Effector memory CD4-positive, alpha-beta T cell (primary cell): ENCODE data around the gene RFX1.

Experiments
- DNase-seq, 3 donors: peaks; one replicate each; pipeline ENCODE4 v3.0.0-alpha.2; 2020
- H3K27ac ChIP-seq: 2 replicates; pipeline ENCODE4 v1.7.0; 2013; ENCODE audit warnings: mild to moderate bottlenecking, low read length, moderate library complexity; ENCODE audit not compliant: insufficient read depth, poor library complexity, severe bottlenecking
- H3K27me3 ChIP-seq: replicated peaks from 2 replicates; pipeline ENCODE4 v1.7.0; 2013; ENCODE audit warnings: mild to moderate bottlenecking, low read length; ENCODE audit not compliant: insufficient read depth, control insufficient read depth, poor library complexity, severe bottlenecking
- H3K36me3 ChIP-seq: 2 replicates; pipeline ENCODE4 v1.7.0; 2013; ENCODE audit warnings: mild to moderate bottlenecking, low read length, moderate library complexity; ENCODE audit not compliant: control insufficient read depth, insufficient read depth
- H3K4me1 ChIP-seq: 2 replicates; pipeline ENCODE4 v1.7.0; 2013; ENCODE audit warnings: low read length, mild to moderate bottlenecking; ENCODE audit not compliant: control insufficient read depth, insufficient read depth, poor library complexity, severe bottlenecking
- H3K4me3 ChIP-seq: 2 replicates; pipeline ENCODE4 v1.7.0; 2013; ENCODE audit warnings: low read length, low read depth, mild to moderate bottlenecking; ENCODE audit not compliant: insufficient read depth, poor library complexity, severe bottlenecking
- H3K9me3 ChIP-seq: 2 replicates; pipeline ENCODE4 v1.7.0; 2013; ENCODE audit warnings: mild to moderate bottlenecking, low read length, moderate library complexity; ENCODE audit not compliant: control insufficient read depth

Gene RFX1

DNA sequence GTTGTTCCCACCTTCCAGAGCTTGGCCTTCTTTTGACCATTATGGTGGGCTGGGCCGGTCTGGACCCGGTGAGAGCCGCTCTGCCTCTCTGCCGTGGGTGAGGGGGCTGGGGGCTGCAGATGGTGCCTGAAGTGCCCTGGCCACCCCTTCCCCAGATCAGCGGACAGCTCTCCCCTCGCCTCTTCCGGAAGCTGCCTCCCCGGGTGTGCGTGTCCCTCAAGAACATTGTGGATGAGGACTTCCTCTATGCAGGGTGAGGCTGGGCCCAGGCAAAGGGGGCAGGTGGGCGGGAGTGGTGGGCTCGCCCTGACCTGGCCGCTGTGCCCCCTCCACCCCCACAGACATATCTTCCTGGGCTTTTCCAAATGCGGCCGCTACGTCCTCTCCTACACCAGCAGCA lies 51.9 kb downstream of the RFX1 start:
- H3K27ac ChIP-seq, result no peak overlapping the region

DNA sequence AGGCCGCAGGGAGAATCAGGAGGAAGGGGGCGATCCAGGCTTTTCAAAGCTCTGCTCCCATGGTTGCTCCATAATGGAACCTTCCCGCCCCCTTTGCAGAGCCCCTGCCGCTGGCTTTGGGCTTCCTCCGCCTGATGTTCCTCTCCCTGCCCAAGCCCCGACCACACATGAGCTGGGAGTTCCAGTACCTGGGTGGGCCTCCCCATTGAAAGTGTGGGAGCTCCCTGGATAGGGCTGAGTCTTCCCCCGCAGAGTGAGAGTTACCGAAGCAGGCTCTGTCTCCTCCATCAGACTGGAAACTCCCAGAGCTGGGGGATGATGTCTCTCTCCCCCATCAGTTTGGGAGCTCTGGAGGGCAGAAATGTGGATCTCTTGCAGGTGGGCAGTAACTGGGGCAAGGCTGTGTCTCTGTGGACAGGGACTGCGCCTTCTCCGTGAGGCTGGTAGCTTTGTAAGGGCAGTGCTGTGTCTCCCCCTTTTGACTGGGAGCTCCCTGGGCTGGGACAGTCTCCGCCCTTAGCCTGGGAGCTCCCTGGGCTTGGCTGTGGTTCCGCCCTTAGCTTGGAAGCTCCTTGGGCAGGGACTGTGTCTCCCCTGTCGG lies 53.1 kb downstream of the RFX1 start:
- no peaks in the 10 kb centered on the region for H3K9me3 ChIP-seq
- no peak for DNase-seq

More for the DNA sequence above, 51.9 kb downstream of the RFX1 start:
- no peak for DNase-seq
- no peak overlapping the region for H3K4me3 ChIP-seq
- peaks cover 13% of the 10 kb centered on the region for H3K4me1 ChIP-seq
- peaks cover 43% of the 10 kb centered on the region for H3K36me3 ChIP-seq
- no peaks in the 10 kb centered on the region for H3K9me3 ChIP-seq
- H3K27me3 ChIP-seq, result no peaks in the 10 kb centered on the region

DNA sequence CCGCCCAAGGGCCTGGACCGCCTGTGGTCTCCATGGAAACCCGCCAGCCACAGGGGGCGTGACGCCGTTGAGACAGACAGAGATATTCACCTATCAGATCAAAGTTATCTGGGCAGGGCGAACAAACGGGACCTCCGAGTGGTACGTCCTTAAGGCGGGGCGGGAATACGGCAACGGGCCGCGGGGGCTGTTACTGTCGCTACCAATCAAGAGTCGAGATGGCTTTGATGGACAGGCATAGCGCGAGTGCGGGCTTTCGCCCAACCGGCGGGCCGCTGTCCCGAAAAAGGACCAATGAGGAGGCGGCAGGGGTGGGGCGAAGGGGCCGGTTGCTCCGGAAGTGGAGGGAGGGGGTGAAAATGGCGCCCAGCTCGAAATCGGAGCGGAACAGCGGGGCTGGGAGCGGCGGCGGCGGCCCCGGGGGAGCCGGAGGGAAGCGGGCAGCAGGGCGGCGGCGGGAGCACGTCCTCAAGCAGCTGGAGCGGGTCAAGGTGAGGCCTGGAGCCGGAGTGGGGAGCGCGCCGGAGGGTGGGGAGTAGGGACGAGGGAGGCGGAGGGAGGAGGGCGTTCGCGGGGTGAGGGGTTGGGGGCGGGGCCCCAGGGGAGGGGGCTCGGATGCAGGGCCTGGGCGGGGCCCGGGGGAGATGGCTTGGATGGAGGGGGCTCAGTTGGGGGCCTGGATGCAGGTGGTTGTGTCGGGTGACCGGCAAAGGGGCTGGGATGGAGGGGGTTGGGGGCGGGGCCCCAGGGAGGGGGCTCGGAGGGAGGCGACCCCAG lies 53.8 kb downstream of the RFX1 start, which contains the start of gene DCAF15:
TSS of gene DCAF15 (plus strand) at position 356 of the 777 bp plus-strand sequence. CDS start at position 360, 4 bp downstream.
- peak within 1 kb of the TSS; percentile 91 for H3K4me3 ChIP-seq
- peaks cover 24% of the 10 kb centered on the region for H3K36me3 ChIP-seq
- peak within 1 kb of the TSS; percentile 93 for H3K27ac ChIP-seq
- H3K4me1 ChIP-seq, result peaks cover 13% of the 10 kb centered on the region
- H3K9me3 ChIP-seq, result no peaks in the 10 kb centered on the region
- no peaks in the 10 kb centered on the region for H3K27me3 ChIP-seq
- peak; percentile 96 to 99 (median 98) for DNase-seq

More for the DNA sequence above, 53.1 kb downstream of the RFX1 start:
- peak overlapping the region; percentile 91 for H3K4me3 ChIP-seq
- peaks cover 31% of the 10 kb centered on the region for H3K36me3 ChIP-seq
- H3K4me1 ChIP-seq, result peaks cover 13% of the 10 kb centered on the region
- no peaks in the 10 kb centered on the region for H3K27me3 ChIP-seq
- H3K27ac ChIP-seq, result peak overlapping the region; percentile 93

DNA sequence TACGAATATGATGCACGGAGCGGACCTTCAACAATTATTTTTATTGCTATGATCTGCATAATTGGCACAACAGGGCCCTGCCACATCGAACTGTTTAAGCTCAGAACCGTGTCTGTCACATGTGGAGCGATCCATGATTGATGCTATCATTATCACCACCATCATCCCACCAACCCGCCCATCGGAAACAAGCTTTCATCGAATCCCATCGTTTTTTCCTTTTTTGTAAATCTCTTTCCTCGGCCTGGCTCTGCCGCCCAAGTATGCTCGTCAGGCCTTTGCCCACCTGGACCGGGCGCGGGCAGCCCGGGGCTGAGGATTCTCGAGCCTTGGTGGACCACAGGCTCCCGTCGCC lies 54.3 kb downstream of the RFX1 start:
- no peak for DNase-seq
- H3K36me3 ChIP-seq, result peaks cover 19% of the 10 kb centered on the region
- H3K27me3 ChIP-seq, result no peaks in the 10 kb centered on the region
- H3K27ac ChIP-seq, result peak overlapping the region; percentile 69
- H3K4me3 ChIP-seq, result peak overlapping the region; percentile 48
- no peaks in the 10 kb centered on the region for H3K9me3 ChIP-seq
- H3K4me1 ChIP-seq, result peaks cover 13% of the 10 kb centered on the region

DNA sequence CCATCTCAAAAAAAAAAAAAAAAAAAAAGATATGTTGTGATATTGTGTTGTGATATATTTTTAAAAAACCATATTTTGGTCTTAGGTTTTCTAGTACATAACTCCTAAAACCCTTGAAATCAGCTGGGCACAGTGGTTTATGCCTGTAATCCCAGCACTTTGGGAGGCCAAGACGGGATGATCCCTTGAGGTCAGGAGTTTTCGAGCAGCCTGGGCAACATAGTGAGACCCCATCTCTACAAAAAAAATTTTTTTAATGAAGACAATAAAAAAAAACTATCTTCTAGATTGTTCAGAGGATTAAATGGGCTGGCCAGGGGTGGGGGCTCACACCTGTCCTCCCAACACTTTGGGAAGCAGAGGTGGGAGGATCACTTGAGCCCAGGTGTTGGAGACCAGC lies 55.1 kb downstream of the RFX1 start:
- Histone ChIP-seq H3K9me3 (no peaks in the 10 kb centered on the region), H3K27me3 (no peaks in the 10 kb centered on the region), H3K4me1 (peaks cover 13% of the 10 kb centered on the region), H3K4me3 (no peak overlapping the region), H3K36me3 (peaks cover 11% of the 10 kb centered on the region), H3K27ac (no peak overlapping the region)
- DNase-seq, result no peak

DNA sequence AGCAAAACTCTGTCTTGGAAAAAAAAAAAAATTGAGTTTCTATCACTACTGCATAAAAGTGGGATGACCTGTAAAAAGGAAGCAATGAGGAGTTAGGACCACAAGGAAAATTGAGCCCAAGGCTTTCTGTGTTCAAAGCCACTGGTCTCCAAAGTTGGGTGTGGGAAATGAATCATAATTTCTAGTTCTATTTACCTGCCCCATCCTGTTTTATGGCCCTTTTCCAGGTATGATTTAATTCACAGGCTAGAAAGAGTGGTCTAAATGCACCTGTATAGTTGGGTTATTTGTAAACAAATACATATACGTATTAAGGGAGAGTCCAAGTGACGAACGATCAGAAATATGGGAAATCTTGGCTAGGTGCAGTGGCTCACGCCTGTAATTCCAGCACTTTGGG lies 59.7 kb downstream of the RFX1 start:
- Histone ChIP-seq H3K9me3 (no peaks in the 10 kb centered on the region), H3K4me1 (no peaks in the 10 kb centered on the region), H3K27me3 (no peaks in the 10 kb centered on the region), H3K36me3 (no peaks in the 10 kb centered on the region), H3K27ac (no peak overlapping the region), H3K4me3 (no peak overlapping the region)
- DNase-seq, result no peak

DNA sequence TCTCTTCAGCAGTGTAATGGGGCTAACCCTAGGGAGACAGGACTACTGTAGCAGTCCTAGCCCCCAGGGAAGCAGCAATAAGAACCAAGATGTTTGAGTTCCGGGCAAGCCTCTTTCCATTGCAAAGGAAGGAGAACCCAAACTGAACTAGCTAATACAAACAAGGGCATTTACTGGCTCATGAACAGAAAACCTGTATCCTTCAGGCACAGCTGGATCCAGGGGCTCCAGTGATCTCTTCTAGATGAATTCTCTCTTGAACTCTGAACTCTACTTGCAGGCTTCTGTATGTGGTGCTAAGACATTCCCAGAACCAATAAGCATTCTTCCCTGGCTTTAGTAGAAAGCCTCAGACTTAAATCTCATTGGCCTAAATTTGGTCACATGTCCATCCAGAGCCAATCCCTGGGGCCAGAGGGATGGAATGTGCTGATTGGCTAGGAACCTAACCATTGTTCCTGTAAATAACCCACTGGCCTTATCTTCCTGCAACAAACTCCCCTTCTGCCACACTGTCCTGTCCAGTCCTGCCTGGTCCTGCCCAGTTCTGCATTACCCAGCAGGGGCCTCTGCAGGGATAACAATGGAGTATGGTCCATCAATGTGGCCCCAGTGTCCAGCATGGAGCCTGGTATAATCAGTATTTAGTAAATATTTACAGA lies 64.0 kb downstream of the RFX1 start:
- Histone ChIP-seq H3K27ac (no peak overlapping the region), H3K36me3 (no peaks in the 10 kb centered on the region), H3K4me1 (no peaks in the 10 kb centered on the region), H3K9me3 (no peaks in the 10 kb centered on the region), H3K4me3 (no peak overlapping the region), H3K27me3 (no peaks in the 10 kb centered on the region)
- no peak for DNase-seq

DNA sequence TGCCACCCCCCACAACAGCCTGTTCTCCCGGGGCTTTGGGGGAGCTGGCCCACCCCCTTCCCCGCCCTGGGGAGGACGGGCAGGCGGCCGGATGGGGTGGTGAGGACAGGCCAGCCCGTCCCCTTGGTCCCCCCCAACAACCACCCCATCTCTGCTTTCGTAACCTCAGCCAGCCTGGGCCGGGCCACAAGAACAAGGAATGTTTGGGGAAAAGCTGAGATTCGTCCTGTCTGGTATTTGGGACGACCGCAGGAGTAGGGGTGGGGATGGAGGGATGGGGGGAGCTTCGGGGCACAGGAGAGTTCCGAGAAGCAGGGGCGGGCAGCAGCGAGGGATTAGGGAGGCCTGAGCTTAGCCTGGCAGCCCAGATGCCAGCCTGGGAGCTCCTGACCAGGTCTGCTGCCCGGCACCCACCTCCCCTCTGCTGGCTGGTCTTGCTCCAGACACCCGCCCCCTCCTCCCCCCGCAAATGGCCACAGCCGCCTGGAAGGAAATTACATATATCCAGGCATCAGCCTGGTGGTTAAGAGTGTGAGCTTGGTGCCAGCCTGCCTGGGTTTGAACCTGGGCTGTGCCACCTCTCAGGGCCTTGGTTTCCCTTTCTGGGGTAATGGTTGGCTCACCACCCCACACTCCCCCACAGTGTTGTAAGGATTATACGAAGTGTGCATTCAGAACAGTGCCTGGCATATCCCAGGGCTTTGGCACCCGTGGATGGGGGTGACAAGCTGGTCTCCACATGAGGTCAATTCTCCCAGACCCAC lies 67.6 kb downstream of the RFX1 start, which contains the start of gene PODNL1:
TSS of gene PODNL1 (minus strand) at position 117 of the 764 bp plus-strand sequence. CDS start 236 bp downstream, outside the sequence.
- Histone ChIP-seq H3K36me3 (no peaks in the 10 kb centered on the region), H3K4me3 (no peak within 1 kb of the TSS), H3K27ac (no peak within 1 kb of the TSS), H3K27me3 (no peaks in the 10 kb centered on the region), H3K4me1 (no peaks in the 10 kb centered on the region), H3K9me3 (no peaks in the 10 kb centered on the region)
- no peak for DNase-seq

DNA sequence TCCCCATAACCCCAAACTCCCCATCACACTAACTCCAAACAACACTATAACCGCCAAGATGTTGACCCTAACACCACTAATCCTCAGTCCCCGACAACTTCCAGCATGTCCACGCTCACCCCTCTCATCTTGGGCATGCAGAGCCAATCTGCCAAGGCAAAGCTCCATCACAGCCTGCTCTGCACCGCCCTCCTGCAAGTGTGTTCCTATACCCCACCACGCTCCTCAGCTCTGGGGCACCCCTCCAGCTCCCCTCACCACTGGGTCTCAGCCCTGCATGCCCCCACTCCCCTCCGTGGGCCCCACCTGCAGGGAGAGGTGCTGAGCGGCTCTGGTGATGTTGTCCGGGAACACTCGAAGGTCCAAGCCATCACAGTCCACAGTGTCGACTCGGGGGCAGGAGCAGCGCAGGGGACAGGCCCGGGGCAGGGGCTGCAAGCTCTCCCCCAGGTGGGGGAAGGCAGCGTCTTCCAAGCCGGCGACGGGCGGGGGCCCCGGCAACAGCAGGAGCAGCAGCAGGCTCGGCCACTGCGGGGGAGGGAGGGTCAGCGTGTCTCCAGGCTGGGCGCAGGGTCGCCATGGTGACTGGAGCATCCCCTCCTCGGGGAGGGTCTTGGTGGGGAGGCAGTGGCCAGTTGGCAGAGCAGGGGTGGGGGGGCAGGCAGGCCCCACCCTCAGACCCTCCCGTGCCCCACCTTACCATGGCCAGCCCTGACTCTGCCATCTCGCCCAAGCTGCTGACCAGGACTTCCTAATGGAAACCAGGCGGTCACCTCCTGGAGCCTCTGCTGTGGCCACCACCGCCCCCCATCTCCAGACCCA lies 68.4 kb downstream of the RFX1 start:
- no peaks in the 10 kb centered on the region for H3K9me3 ChIP-seq
- H3K27me3 ChIP-seq, result no peaks in the 10 kb centered on the region
- DNase-seq, result no peak
- no peak overlapping the region for H3K27ac ChIP-seq
- H3K4me1 ChIP-seq, result no peaks in the 10 kb centered on the region
- no peak overlapping the region for H3K4me3 ChIP-seq
- no peaks in the 10 kb centered on the region for H3K36me3 ChIP-seq
